GM19467 (cell line): ENCODE data around the gene ALDH8A1.
"Not testable (repeated sequence)": the region's sequence is repeated elsewhere in the genome, so short reads cannot be mapped to it uniquely, and the experiment has no call there.

Experiments
- ATAC-seq: cut with Tn5 transposase; IDR thresholded peaks from one replicate; pipeline ENCODE4 v1.9.1; 2021; ENCODE audit warnings: mild to moderate bottlenecking, moderate library complexity; ENCODE audit not compliant: unreplicated experiment

Gene ALDH8A1

DNA sequence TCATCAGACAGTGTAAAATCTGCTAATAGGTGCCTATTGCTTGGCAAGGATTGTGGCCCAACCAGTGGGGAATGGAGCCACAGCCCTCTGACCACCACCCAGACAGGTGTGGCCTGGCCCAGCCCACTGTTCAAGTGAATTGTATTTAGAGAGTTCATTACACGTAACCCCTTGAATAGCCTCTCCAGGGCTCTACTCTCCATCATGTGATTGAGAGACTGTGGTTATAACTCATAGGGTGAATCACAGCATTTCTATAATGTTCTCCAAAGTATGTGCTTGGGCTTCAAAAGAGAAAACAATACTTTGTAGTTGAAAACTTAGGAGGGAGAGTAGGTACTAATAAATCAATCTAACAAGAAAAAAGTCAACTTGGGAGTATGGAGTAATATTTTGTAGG, 38.4 kb downstream of the ALDH8A1 start:
- ATAC-seq, result no peak

DNA sequence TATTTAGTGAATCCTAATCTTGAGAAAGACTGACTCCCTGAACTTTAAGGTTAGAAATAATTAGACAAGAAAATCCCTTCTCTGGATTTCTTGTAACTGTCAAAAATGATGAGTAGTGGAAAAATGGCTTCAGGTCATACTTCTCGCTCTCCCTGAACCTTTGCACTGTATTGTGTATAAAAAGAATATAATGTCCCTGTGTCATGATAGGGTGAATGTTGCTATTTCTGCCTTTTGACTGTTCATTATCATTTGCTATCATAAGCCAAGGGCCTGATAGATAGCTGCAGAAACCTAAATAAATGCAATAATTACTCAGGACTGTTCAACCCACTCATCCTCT, 39.3 kb downstream of the ALDH8A1 start:
- no peak for ATAC-seq

DNA sequence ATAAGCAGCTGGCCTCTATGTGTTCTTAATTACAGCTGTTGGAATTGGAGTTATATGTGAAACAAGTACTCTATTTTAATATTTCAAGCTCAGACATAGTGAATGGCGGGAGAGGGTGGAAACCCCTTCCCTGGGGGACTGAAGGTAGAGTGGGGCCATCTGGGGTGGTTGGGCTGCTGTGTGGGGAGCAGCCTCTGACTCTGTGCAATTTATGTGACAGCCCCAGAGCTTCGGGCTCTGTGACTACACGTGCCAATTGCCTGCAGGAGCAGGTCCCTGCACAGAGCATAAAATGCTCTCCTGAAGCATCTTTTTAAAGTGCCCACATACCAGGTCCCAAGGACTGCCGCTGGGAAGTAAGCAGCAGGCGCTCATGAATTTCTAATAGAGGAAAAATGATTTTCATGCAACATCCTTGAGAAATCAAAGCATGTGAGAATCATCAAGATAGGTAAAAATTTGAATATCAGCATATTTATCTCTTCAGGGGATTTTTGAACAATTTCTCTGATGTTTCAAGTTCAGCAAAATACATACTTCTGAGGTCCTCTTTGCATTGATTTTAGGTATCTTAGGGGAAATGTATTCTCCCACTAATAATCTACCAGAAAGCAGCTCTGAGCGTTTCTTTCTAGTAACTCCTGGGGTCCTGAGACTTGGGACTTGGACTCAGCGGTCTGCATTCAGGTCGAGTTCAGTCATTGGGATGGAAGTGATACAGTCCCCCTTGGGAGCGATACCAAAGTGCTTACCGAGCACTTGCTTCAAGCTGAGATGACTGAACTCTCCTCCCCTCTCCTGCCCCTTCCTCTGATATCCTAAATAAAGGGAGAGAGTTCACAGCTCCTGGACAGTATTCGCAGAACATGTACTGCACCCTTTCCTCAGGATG, 40.0 kb downstream of the ALDH8A1 start:
- ATAC-seq, result no peak

DNA sequence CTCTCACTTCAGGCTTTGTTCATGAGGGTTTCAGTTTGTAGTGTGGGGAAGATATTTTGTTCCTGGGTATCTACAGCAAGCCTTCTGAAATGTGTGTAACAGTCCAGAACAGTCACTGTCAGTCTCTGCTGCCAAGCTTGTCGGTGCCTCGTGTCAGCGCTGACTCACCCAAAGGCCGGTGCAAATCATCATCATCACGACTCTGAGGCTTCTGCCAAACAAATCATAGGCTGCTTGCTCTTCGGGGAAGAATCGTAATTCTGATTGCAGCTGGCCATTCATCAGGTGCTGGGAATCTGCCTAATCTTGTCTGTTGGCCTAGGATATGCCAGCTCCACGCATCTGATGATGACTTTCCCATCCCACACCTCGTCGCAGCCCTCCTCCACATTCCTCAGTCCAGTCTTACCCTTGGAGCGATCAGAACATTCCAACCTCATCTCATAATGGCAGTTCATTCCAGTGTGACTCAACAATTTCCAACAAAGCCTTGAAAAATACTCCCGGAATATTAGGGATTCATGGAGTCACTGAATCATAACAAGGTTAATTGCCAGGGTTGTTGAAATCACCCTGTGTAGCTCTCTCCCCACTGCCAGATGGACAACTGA, 40.9 kb downstream of the ALDH8A1 start:
- no peak for ATAC-seq

DNA sequence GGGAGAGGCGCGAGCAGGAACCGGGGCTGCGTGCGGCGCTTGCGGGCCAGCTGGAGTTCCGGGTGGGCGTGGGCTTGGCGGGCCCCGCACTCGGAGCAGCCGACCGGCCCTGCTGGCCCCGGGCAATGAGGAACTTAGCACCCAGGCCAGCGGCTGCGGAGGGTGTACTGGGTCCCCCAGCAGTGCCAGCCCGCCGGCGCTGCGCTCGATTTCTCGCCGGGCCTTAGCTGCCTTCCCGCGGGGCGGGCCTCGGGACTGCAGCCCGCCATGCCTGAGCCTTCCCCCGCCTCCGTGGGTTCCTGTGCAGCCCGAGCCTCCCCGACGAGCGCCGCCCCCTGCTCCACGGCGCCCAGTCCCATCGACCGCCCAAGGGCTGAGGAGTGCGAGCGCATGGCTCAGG, 45.2 kb downstream of the ALDH8A1 start:
- not testable (repeated sequence) for ATAC-seq

DNA sequence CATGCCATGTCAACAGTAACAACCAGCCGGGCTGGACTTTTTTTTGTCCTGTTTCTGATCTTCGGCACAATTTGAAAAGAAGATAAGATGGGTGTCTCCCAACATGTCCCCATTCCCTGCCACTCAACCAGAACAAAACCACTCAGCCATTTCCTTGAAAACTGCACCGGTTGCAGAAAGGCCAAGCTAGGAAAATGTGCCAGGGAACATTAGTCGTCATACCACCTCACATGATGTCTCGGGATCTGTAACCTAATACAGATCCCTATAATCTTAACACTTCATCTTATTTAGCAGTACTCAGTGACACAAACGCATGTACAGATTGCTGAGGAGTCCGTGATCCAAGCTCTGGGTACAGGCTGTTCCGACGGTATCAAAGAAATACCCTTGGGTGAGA, 46.5 kb downstream of the ALDH8A1 start:
- ATAC-seq, result no peak

DNA sequence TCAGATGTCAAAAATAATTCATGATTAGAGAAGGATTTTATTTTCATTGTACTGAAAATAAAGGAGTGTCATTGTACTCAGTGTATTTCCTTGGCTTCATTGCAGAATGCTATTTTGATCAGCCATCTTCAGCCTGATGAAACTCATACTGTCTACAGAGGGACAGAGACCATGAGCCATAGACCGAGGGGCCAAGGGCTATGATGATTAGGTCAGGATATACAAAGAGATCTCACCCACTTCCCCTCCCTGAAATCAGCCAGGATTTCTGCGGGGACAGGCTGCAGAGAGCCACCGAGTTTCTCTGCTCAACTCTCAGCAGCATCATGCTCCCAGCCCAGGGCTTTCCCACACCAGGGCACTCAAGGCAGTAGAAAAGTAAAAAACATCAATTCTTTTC, 47.0 kb downstream of the ALDH8A1 start:
- ATAC-seq, result no peak

DNA sequence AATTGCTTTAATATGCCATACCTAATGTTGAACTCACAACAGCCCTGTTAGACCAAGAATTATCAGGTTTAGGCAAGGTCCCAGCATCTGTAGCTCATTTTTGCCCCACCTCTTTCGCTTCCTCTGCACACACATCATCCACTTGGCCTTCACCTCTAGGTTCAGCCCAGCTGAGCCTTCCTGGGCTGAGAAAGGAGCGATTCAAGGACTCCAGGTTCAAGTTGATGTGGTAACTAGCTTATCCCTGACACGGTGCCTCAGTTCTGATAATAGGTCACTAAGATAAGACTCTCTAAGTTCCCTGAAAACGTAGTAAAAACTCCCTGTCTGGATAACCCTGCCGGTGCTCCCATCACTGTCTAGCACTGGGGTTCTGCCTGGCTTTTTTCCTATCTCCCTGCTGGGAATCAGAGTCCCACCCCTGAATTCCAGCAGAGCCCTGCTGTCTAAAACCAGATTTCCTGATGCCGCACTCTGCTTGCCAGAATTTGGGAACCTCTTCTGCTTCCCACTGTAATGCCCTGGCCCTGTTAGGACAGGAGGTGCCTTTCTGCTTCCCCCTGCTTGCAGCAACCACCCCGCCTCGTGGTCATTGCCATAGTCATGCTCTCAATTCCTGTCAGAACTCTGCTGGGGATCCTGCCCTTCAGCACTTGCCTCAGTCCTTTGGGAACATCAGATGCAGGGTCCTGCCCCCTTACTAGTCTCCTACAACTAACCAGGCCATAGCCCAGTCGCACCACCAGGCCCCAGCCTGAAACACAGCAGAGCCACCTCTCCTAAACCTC, 47.6 kb downstream of the ALDH8A1 start:
- ATAC-seq, result no peak

DNA sequence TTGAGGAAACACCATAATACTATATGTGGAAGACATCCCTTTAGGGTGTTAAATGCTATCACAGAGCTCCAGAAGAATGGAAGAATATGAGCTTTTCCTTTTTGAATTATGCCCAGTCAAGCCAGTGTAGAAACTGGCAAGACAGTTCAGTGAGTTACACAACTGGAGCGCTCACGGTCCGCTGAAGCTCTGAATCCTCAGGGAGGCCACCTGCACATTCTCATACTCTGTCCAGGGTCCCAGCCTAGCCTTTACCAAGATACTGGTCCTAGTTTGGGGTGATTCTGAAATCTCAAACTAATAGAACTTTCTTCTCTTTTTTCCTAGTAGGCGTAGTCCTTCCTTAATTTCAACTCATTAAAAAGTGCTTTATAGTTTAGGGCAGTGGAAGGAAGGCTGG, 51.3 kb downstream of the ALDH8A1 start:
- no peak for ATAC-seq

DNA sequence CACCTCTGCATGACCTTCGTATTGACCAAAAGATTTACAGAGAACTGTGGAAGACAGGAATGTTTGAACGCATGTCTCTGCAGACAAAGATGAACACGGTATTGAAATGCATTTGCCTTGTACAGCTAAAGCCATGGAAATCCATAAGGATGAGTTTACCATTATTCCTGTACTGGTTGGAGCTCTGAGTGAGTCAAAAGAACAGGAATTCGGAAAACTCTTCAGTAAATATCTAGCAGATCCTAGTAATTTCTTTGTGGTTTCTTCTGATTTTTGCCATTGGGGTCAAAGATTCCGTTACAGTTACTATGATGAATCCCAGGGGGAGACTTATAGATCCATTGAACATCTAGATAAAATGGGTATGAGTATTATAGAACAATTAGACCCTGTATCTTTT, 51.7 kb downstream of the ALDH8A1 start:
- not testable (repeated sequence) for ATAC-seq

DNA sequence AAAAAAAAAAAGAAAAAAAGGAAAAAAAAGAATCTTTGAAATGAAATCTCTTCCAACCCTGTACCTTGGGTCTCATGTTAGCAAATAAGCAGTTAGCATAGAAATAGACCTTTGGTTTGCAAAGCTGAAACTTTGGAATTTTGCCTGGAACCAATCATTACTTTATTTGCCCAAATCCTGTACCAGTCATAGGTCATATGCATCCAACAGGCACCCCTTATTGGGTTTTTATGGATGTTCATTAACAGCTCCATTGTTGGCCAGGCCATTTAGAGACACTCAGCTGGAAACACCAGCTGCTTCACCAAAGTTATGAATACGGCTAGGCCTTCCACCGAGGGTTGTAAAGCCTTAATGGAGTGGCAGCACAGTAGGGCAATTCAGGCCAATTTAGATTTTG, 53.0 kb downstream of the ALDH8A1 start:
- no peak for ATAC-seq

DNA sequence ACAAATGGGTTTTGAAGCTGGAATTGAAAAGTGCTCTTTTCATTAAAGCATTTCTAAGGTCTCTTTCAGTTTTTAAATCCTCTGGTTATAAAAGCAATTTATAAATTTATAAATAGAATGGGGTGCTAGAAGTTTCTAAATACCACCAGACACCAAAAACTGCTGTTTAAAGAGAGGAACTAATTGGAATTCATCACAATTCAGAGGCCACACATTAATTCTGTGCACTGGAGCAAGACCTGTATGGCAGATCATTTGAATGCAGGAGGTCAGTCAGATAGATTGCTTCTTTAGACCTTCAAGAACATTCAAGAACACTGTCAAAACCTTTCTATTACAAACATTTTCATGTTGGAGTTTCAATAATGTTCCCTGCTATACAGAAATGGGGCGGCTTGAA, 55.1 kb downstream of the ALDH8A1 start:
- ATAC-seq, result no peak

DNA sequence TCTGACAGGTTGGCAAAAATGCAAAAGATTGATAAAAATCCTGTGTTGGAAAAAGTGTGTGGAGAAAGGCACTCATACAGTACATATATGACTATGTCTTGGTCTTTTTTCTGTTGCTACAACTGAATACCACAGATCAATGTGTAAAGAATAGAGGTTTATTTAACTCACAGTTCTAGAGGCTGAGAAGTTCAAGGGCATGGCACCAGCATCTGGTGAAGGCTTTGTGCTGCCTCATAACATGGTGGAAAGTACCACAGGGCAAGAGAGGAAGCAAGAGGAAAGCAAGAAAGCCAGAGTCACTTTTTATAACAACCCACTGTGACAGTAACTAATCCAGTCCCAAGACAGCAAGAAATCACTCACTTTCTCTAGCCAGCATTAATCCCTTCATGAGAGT, 57.5 kb downstream of the ALDH8A1 start:
- no peak for ATAC-seq

DNA sequence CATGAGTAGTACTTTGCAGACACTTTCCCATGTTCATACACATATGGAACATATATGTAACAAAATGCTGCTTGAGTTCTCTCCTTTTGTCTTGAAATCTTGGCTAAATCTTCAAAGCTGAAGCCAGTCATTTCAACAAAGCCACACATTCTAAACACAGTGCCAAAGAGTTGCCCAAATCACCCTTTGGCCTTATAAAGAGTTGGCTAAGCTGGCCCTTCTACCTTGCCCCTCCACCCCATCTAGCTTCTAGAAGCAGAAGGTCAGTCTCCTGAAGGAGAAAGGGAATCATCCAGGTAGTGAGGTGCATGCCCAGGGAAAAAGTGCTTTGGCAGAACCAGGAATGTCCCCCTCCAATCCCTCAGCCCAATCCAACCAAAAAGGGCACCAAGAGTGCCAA, 58.3 kb downstream of the ALDH8A1 start:
- ATAC-seq, result no peak

DNA sequence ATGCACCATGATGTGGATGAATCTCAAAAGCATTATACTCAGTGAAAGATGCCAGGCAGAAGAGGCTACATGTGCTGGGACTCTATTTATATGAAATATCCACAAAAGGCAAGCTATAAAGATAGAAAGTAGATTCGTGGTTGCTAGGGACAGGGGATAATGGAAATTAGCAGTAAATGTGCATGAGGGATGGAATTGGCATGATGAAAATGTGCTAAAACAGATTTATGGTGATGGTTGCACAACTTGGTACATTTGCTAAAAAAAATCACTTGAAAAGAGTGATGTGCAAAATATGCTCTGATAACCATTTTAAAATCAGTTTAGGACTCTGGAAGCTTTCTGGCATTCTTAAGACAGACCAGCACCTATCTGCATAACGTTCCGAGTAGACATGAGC, 61.6 kb downstream of the ALDH8A1 start:
- no peak for ATAC-seq

DNA sequence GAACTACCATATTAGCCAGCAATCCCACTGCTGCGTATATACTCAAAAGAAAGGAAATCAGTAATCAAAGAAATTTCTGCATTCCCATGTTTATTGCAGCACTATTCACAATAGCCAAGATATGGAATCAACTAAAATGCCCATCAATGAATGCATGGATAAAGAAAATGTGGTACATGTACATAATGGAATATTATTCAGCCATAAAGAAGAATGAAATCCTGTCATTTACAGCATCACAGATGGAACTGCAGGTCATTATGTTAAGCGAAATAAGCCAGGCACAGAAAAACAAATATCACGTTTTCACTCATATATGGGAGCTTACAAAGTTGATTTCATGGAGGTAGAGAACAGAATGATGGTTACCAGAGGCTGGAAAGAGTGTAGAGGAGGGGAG, 65.1 kb downstream of the ALDH8A1 start:
- no peak for ATAC-seq

DNA sequence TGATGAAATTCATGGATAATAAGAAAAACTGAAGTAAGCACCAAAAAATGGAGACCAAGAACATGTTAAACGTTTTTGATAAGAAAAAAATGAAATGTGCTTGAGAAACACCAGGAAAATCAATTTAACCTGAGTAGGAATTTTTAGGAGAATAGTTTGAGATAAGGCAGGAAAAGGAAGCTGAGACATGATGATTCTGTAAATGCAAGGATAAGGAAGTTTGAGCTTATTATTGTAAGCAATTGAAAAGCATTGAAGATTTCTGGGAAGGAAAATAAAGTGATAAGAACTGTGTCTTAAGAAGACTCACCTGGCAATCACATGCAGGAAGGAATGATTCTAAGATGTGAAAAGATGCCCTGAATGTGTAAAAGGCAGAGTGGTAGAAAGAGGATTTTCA, 66.6 kb downstream of the ALDH8A1 start:
- ATAC-seq, result no peak

DNA sequence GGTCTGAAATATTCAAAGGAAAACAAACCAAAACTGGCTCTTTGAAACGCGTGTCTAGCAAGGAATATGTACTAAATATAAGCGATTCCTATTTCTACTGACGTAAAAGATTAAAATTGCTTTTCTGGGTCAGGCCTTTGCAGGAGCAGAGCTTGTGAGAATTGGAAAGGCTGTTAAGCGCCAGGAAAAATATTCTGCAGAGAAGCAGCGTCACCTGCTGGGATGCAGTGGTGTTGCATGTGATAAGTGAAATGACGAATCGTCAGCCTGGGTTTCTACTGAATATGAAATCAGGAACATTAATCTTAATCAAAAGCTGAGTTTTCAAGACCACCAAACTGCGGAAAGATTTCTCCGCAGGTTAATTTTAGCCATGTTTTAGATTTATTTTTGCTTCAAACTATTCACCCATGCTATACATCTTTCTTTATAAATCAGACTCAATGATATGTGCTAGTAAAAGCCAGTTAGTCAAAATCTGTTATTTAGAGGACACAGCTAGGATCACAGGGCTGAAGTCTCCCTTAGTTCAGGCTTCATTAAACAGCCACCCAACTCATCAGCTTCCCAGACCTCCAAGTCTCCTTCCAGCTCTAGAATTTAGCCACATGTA, 67.4 kb downstream of the ALDH8A1 start:
- ATAC-seq, result peak; percentile 57

DNA sequence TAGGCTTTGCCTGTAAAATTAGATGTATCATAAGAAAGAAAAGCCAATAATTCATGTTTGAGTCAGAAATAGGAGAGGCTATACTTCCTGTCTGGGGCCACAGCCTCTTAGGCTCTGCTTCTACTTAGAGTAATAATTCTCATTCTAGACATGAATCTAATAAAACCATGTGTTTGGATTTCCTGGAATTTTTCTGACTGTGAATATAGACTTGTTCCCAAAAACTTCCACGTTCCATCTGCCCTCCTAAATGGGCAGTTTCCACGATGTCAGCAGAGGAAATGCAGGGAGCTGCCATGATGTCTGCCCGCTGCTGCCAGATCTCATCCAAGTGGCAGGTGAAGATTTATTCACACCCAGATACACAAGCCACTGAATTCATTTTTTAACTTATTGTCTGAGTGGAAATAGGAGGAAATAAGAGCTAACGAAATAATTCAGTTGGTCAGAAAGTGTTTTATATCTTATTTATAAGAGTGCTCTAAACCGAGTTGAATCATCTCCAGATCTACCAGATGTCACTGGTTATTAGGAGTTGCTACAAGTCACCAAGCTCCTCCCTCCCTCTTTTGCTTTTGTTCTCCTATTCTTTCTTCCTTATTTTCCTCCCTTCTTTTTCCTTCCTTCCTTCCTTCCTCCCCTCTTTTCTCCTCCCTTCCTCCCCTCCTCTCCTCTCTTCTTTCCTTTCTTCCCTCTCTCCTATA, 69.3 kb downstream of the ALDH8A1 start:
- no peak for ATAC-seq

DNA sequence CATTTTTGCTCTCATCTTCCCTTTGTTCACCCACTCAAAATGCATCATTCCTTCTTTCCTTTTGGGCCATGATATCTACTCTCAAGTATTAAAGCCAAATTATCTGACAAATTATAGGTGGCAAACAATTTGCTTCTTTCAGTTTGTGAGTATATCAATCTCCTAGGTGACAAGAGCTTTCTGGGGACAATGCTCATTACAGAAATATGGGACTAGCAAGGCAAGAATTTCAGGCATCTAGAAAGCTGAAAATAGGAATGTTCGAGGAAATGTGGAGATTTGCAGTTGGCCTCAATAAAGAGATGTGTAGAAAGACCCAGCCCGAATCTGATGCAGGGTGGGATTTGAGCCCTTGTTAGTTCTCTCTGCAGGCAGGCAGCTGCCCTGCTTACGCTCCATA, 71.8 kb downstream of the ALDH8A1 start:
- ATAC-seq, result no peak

DNA sequence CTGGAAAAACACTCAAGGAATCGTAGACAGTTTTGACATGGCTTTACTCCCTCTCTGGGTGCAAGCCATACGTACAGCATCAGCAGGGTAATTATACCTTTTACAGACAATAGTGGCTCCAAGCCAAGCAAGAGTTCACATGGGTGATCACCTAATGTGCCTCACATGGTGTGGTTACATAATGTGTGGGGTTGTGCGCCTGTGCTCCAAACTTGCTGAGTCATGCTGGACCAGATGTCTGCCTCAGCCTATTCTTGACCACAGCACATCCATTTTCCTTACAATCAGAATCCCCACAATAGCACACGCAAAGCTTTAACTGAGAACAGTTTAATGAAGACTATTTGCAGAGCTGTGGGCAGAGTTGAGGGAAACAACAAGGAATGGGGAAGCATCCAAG, 74.5 kb downstream of the ALDH8A1 start:
- no peak for ATAC-seq
